GM10248 (cell line): Measurements from ENCODE around the gene CPED1.

Source experiments
- CTCF ChIA-PET: fragments of 300-600 bp; sonication (Branson Sonifier 250); formaldehyde crosslinking; extraction: SDS; loops from one replicate; lab custom pipeline; 2021; ENCODE audit warnings: antibody characterized with exemption; lab: Yijun Ruan, JAX
- POLR2A ChIA-PET: fragments of 350-650 bp; sonication (Branson Sonifier 250); formaldehyde crosslinking; extraction: SDS; loops from one replicate; lab custom pipeline; 2020; ENCODE audit warnings: antibody characterized with exemption; lab: Yijun Ruan, JAX
- DNase-seq: peaks from one replicate; pipeline ENCODE4 v3.0.0; 2012; ENCODE audit errors: extremely low spot score
- CTCF ChIP-seq: IDR thresholded peaks from 2 replicates; pipeline ENCODE4 v1.5.1; 2012; ENCODE audit warnings: mild to moderate bottlenecking, low read depth; ENCODE audit errors: extremely low read depth, missing control alignments, control extremely low read depth

CPED1 gene

GRCh38 chr7:121164247-121164646 is 175.7 kb downstream of the CPED1 start:
- DNase-seq, result no peak
- CTCF ChIA-PET, result interaction anchor here (1.1 to 2.8 kb wide), 2 partner anchors 8 to 11 kb away, joined by 3 to 8 read pairs; no protein-coding TSS in a partner anchor
- no peak for TF ChIP-seq CTCF
- POLR2A ChIA-PET, result no interaction called here

- ChIA-PET CTCF (interaction anchor here (1.1 to 1.5 kb wide), 2 partner anchors 8 to 380 kb away, joined by 3 to 4 read pairs; no protein-coding TSS in a partner anchor), POLR2A (no interaction called here)
- DNase-seq, result no peak
These were observed 178.4 kb downstream of the CPED1 start for GRCh38 chr7:121166916-121167315.

GRCh38 chr7:121167971-121168370 is 179.5 kb downstream of the CPED1 start:
- DNase-seq, result no peak
- POLR2A ChIA-PET, result no interaction called here

More at GRCh38 chr7:121166916-121167315, 178.4 kb downstream of the CPED1 start:
- TF ChIP-seq CTCF, result no peak

GRCh38 chr7:121169469-121169868 is 181.0 kb downstream of the CPED1 start:
- no peak for TF ChIP-seq CTCF
- ChIA-PET POLR2A (no interaction called here), CTCF (interaction anchor here (2.1 kb wide), 1 partner anchor 10 kb away, joined by 5 read pairs; no protein-coding TSS in a partner anchor)
- DNase-seq, result no peak

More at GRCh38 chr7:121167971-121168370, 179.5 kb downstream of the CPED1 start:
- CTCF ChIA-PET, result interaction anchor here (1.5 to 2.1 kb wide), 2 partner anchors 12 to 379 kb away, joined by 4 to 5 read pairs; no protein-coding TSS in a partner anchor
- TF ChIP-seq CTCF, result no peak

GRCh38 chr7:121172484-121172883 is 184.0 kb downstream of the CPED1 start:
- ChIA-PET POLR2A (no interaction called here), CTCF (interaction anchor here (1.2 to 1.3 kb wide), 2 partner anchors 8 to 12 kb away, joined by 3 read pairs; no protein-coding TSS in a partner anchor)

GRCh38 chr7:121175826-121176225 is 187.3 kb downstream of the CPED1 start:
- ChIA-PET POLR2A (no interaction called here), CTCF (interaction anchor here (1.0 to 1.4 kb wide), 3 partner anchors 19 to 176 kb away, joined by 3 read pairs; no protein-coding TSS in a partner anchor)
- no peak for TF ChIP-seq CTCF
- DNase-seq, result no peak

More at GRCh38 chr7:121172484-121172883, 184.0 kb downstream of the CPED1 start:
- TF ChIP-seq CTCF, result no peak
- DNase-seq, result no peak
